ENCODE measurements around the gene TBCE. TPM values are rescaled to one million over a fixed set of nuclear protein-coding genes. Genes with fewer than 3 reads are reported as not detected.

The TBCE gene
- total and polyA plus RNA-seq, 5 experiments from 2014 or later, result 11.9 to 29.5 (median 14.6) TPM

Other genes starting within 250 kb of the TBCE start
- 100 to 1,000 TPM; 104 to 111 TPM for gene TOMM20, start 238.6 kb upstream of the TBCE start, total RNA-seq
- 10 to 100 TPM; 56.6 to 67.0 (median 60.7) TPM for gene TOMM20, start 238.6 kb upstream of the TBCE start, polyA plus RNA-seq
- gene RBM34, start 206.2 kb upstream of the TBCE start, total RNA-seq, result 100 to 1,000 TPM; 145 to 164 TPM
- 10 to 100 TPM; 66.1 to 92.1 (median 70.4) TPM for gene RBM34, start 206.2 kb upstream of the TBCE start, polyA plus RNA-seq
- gene ARID4B, start 39.2 kb upstream of the TBCE start, total RNA-seq, result 100 to 1,000 TPM in 1 of 2 experiments, 10 to 100 TPM in 1; 92.2 to 105 TPM
- gene ARID4B, start 39.2 kb upstream of the TBCE start, polyA plus RNA-seq, result 10 to 100 TPM; 37.4 to 58.0 (median 52.8) TPM
- 10 to 100 TPM; 55.1 to 55.3 TPM for gene GGPS1, start 38.9 kb upstream of the TBCE start, total RNA-seq
- 10 to 100 TPM; 43.7 to 69.4 (median 57.3) TPM for gene GGPS1, start 38.9 kb upstream of the TBCE start, polyA plus RNA-seq
- 1 to 10 TPM; 7.7 to 9.5 TPM for gene B3GALNT2, start 137.0 kb downstream of the TBCE start, total RNA-seq
- 1 to 10 TPM; 3.3 to 4.3 (median 3.8) TPM for gene B3GALNT2, start 137.0 kb downstream of the TBCE start, polyA plus RNA-seq

All from naive thymus-derived CD8-positive, alpha-beta T cell (primary cell).